K562 (cell line): Measurements from ENCODE around the gene R3HDM1. TPM values are rescaled to one million over a fixed set of nuclear protein-coding genes. Genes with fewer than 3 reads are reported as not detected.
A peak's percentile ranks its signal among the peaks of the same experiment; 100 is the strongest.

Experiments used
- CREM ChIP-seq: IDR thresholded peaks from 2 replicates; pipeline ENCODE4 v1.6.1; 2014; ENCODE audit warnings: antibody characterized with exemption, low read depth
- DPF2 ChIP-seq: fragments of 450-650 bp; IDR thresholded peaks from 2 replicates; pipeline ENCODE4 v1.6.1; 2016
- EP400 ChIP-seq: fragments of 450-650 bp; IDR thresholded peaks from 2 replicates; pipeline ENCODE4 v1.6.1; 2017; ENCODE audit warnings: antibody characterized with exemption, mild to moderate bottlenecking, moderate library complexity
- GABPB1 ChIP-seq: sonication (generic); formaldehyde crosslinking; IDR thresholded peaks from 2 replicates; pipeline ENCODE4 v1.8.0; 2022; ENCODE audit warnings: mild to moderate bottlenecking, missing genetic modification reagents
- JUND ChIP-seq, 2 experiments: IDR thresholded peaks; 2 replicates in 1 of 2; 3 replicates in 1 of 2; pipeline ENCODE4 v1.6.1; 2011; ENCODE audit warnings: borderline replicate concordance in 2 of 2, low read depth in 2 of 2, low read length in 2 of 2, improper control_type of control experiment in 1 of 2, missing biosample characterization in 1 of 2, missing genetic modification characterization in 1 of 2, missing genetic modification reagents in 1 of 2
- KAT8 ChIP-seq: fragments of 450-650 bp; IDR thresholded peaks from 2 replicates; pipeline ENCODE4 v1.6.1; 2016; ENCODE audit warnings: low read depth, mild to moderate bottlenecking
- NONO ChIP-seq, 2 experiments: fragments of 200-400 bp in 1 of 2; fragments of 450-650 bp in 1 of 2; formaldehyde crosslinking in 1 of 2; IDR thresholded peaks; 2 replicates each; pipeline ENCODE4 v1.6.1; 2017; ENCODE audit warnings: low read depth in 2 of 2, mild to moderate bottlenecking in 2 of 2, moderate library complexity in 2 of 2, low read length in 1 of 2
- PCBP2 ChIP-seq: fragments of 200-400 bp; formaldehyde crosslinking; IDR thresholded peaks from 2 replicates; pipeline ENCODE4 v1.6.1; 2018; ENCODE audit warnings: low read length, low read depth, mild to moderate bottlenecking, moderate library complexity; ENCODE audit not compliant: poor library complexity, severe bottlenecking
- PHF8 ChIP-seq: fragments of 200-600 bp; sonication (generic); IDR thresholded peaks from 2 replicates; pipeline ENCODE4 v1.6.1; 2012; ENCODE audit warnings: mixed run types, mild to moderate bottlenecking, inconsistent platforms, low read length, moderate library complexity, borderline replicate concordance
- PHTF2 ChIP-seq: fragments of 250-450 bp; sonication (Bioruptor Pico); IDR thresholded peaks from 2 replicates; pipeline ENCODE4 v1.5.0; 2021; ENCODE audit warnings: mild to moderate bottlenecking
- SUPT5H ChIP-seq: fragments of 450-650 bp; IDR thresholded peaks from 2 replicates; pipeline ENCODE4 v1.6.1; 2016
- TEAD1 ChIP-seq, 2 experiments: fragments of 450-650 bp in 1 of 2; sonication (generic) in 1 of 2; formaldehyde crosslinking; IDR thresholded peaks; 2 replicates each; pipeline versions ENCODE4 v1.4.0 to v1.8.0; 2020 to 2022; ENCODE audit warnings: mild to moderate bottlenecking in 2 of 2, missing genetic modification reagents in 1 of 2
- THAP12 ChIP-seq: fragments of 250-450 bp; sonication (Bioruptor Pico); IDR thresholded peaks from 2 replicates; pipeline ENCODE4 v1.9.0; 2021; ENCODE audit warnings: mild to moderate bottlenecking, inconsistent platforms
- YY1 ChIP-seq, 3 experiments: IDR thresholded peaks; 2 replicates each; pipeline ENCODE4 v1.6.1; 2011; ENCODE audit warnings: low read length in 2 of 3, mild to moderate bottlenecking in 2 of 3, moderate library complexity in 2 of 3, borderline replicate concordance in 1 of 3, control low read depth in 1 of 3, low read depth in 1 of 3; ENCODE audit not compliant: insufficient read depth in 3 of 3, insufficient replicate concordance in 2 of 3, control insufficient read depth in 1 of 3, insufficient read length in 1 of 3; ENCODE audit errors: extremely low read depth in 1 of 3
- ZNF436 ChIP-seq: fragments of 250-450, 450-650 bp; sonication (Bioruptor Pico); formaldehyde crosslinking; IDR thresholded peaks from 2 replicates; pipeline ENCODE4 v1.7.0; 2020; ENCODE audit warnings: mild to moderate bottlenecking
- ZNF445 ChIP-seq: fragments of 250-450 bp; sonication (Bioruptor Pico); IDR thresholded peaks from 2 replicates; pipeline ENCODE4 v1.4.0; 2020; ENCODE audit warnings: low read depth, mild to moderate bottlenecking, moderate library complexity
- polyA plus RNA-seq, 8 experiments: library from polyadenylated mRNA; depleted of rRNA in 4 of 8; stranded (reverse) in 5 of 8; unstranded in 3 of 8; fragments of >200 nt; fragmentation: Nextera tagmentation in 2 of 8; fragmentation: Illumina TruSeq in 1 of 8; extraction: Ambion mirVana in 2 of 8; extraction: Trizol in 1 of 8; gene quantifications; 2 replicates each; pipeline versions ENCODE4 v1.2.1 to v1.2.3, GENCODE V29; 2011 to 2014; ENCODE audit warnings: inconsistent platforms in 1 of 8, missing spikeins in 1 of 8
- total RNA-seq, 7 experiments: library from RNA; depleted of rRNA in 6 of 7; stranded (reverse); fragments of >200 nt in 6 of 7; fragmentation: Illumina TruSeq in 2 of 7; extraction: Trizol in 2 of 7; gene quantifications; 2 replicates each; pipeline versions ENCODE4 v1.2.1 to v1.2.3, GENCODE V29; 2011 to 2021; ENCODE audit warnings: low replicate concordance in 1 of 7
- TF ChIP-seq, protein P1 (sequence below), 2 experiments: fragments of 450-650 bp in 1 of 2; sonication (generic) in 1 of 2; formaldehyde crosslinking in 1 of 2; IDR thresholded peaks in 1 of 2; conservative IDR thresholded peaks in 1 of 2; 2 replicates each; pipeline versions ENCODE4 v1.6.1 to v1.8.1; 2016 to 2023; ENCODE audit warnings: mild to moderate bottlenecking in 2 of 2, moderate library complexity in 2 of 2, inconsistent platforms in 1 of 2, missing genetic modification reagents in 1 of 2
- TF ChIP-seq, protein P2 (sequence below): fragments of 450-650 bp; IDR thresholded peaks from 2 replicates; pipeline ENCODE4 v1.6.1; 2014; ENCODE audit warnings: low read depth, mild to moderate bottlenecking, moderate library complexity, borderline replicate concordance

R3HDM1 gene
- total and polyA plus RNA-seq, 9 of the 15 experiments (the other 6 are each of a cell fraction or from before 2014, with no cell fraction given) = 12.4 to 89.4 (median 31.0) TPM

DNA sequence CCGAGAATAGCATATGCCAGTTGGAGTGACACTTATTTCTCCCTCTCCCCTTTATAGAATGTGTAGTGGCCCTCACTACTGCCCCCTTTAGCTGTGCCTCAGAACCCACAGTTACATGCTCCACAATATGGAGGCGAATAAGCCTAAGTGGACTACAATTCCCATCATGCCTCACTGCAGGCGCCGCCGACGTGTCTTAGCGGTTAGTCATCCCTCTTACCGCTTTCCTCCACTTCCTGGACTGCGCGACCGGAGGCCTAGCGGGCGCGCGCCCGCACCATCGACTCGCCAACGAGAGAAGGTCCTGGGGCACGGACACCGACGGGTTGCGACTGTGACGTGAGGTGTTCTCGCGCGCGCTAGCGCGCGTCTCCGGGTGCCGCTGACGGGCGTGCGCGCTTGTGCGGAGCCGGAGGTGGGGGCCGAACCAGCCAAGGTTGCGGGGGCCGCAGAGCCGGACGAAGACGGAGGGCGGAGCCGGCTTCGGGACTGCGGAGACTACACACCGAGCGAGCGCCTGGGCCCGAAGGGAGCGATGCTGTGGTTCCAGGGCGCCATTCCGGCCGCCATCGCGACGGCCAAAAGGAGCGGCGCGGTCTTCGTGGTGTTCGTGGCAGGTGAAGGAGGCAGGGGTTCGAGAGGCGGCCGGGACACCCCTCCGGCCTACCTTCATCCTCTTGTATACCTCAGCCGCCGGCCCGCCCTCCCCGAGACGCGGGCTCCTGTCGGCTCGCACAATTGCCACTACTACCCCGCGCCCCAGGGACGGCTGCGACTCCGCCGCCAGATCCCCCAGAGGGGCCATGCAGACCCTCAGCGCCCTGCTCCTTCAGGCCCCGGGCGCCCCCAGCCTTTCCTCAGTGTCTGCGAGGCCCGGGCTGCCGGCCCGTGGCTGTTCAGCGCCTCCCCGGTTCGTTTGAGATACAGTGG, 210.4 kb downstream of the R3HDM1 start, which contains the start of gene UBXN4 (continued):
- TF ChIP-seq ZNF445 (CRISPR knock-in tag) = no peak
- peak; percentile 86 for TF ChIP-seq SUPT5H
- TF ChIP-seq, protein P1, sequence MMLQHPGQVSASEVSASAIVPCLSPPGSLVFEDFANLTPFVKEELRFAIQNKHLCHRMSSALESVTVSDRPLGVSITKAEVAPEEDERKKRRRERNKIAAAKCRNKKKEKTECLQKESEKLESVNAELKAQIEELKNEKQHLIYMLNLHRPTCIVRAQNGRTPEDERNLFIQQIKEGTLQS (IDR thresholded peaks at IDR 0.05) = peak; percentile 94
- TF ChIP-seq, protein P1 (CRISPR knock-in tag; conservative IDR thresholded peaks at IDR 0.05) = peak; percentile 87; the same call in 1 of the 2 replicates
- peak; percentile 83 for TF ChIP-seq GABPB1 (CRISPR knock-in tag)
- TF ChIP-seq CREM = peak; percentile 93
- TF ChIP-seq EP400 = peak; percentile 76
- TF ChIP-seq NONO (IDR thresholded peaks at IDR 0.05; ENCODE audit: low read depth in 2 of 2, low read length in 1 of 2) = peak in 1 of 2 experiments; percentile 40; a peak in 1 of 4 replicates
- peak; percentile 50 for TF ChIP-seq DPF2
- TF ChIP-seq PCBP2 = no peak
- peak; percentile 96 for TF ChIP-seq PHF8
- peak; percentile 69 to 96 for TF ChIP-seq TEAD1 (CRISPR knock-in tag; IDR thresholded peaks at IDR 0.05)
- no peak for TF ChIP-seq KAT8
- TF ChIP-seq ZNF436 = no peak
- TF ChIP-seq JUND (IDR thresholded peaks at IDR 0.05; ENCODE audit: borderline replicate concordance, low read depth, low read length) = peak; percentile 98
- peak; percentile 96; the same call in 2 of the 3 replicates for TF ChIP-seq JUND (tag; IDR thresholded peaks at IDR 0.05; ENCODE audit: borderline replicate concordance, low read depth, low read length)
- no peak for TF ChIP-seq PHTF2 (CRISPR knock-in tag)
- TF ChIP-seq YY1 (IDR thresholded peaks at IDR 0.05; ENCODE audit: borderline replicate concordance in 1 of 3, control insufficient read depth in 1 of 3, extremely low read depth in 1 of 3, insufficient read depth in 3 of 3, insufficient read length in 1 of 3, insufficient replicate concordance in 2 of 3, low read depth in 1 of 3, low read length in 2 of 3) = peak; percentile 54 to 91 (median 84)
- TF ChIP-seq, protein P2, sequence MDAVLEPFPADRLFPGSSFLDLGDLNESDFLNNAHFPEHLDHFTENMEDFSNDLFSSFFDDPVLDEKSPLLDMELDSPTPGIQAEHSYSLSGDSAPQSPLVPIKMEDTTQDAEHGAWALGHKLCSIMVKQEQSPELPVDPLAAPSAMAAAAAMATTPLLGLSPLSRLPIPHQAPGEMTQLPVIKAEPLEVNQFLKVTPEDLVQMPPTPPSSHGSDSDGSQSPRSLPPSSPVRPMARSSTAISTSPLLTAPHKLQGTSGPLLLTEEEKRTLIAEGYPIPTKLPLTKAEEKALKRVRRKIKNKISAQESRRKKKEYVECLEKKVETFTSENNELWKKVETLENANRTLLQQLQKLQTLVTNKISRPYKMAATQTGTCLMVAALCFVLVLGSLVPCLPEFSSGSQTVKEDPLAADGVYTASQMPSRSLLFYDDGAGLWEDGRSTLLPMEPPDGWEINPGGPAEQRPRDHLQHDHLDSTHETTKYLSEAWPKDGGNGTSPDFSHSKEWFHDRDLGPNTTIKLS = peak; percentile 98
- TF ChIP-seq THAP12 = peak; percentile 90
